Measurements from ENCODE around the gene LPXN. TPM values are rescaled to one million over a fixed set of nuclear protein-coding genes. Genes with fewer than 3 reads are reported as not detected.

Gene LPXN
- polyA plus RNA-seq, 12 donors: 2.9 to 7.8 (median 4.4) TPM; not detected in 2

Other genes with a start within 250 kb of the LPXN start
- not detected for gene OR5B17, start 216.8 kb downstream of the LPXN start, polyA plus RNA-seq (ENCODE audit: insufficient read length in 12 of 12)
- not detected for gene OR5B3, start 169.0 kb downstream of the LPXN start, polyA plus RNA-seq (ENCODE audit: insufficient read length in 12 of 12)
- not detected for gene OR5B2, start 147.7 kb downstream of the LPXN start, polyA plus RNA-seq (ENCODE audit: insufficient read length in 12 of 12)
- gene OR5B12, start 133.6 kb downstream of the LPXN start, polyA plus RNA-seq (ENCODE audit: insufficient read length in 12 of 12): not detected
- gene OR5B21, start 67.8 kb downstream of the LPXN start, polyA plus RNA-seq (ENCODE audit: insufficient read length in 12 of 12): not detected
- gene ZFP91, start 3.2 kb upstream of the LPXN start, polyA plus RNA-seq (ENCODE audit: insufficient read length in 12 of 12): 10 to 100 TPM in 11 of 12 donors, not detected in 1; 39.7 to 51.6 (median 46.6) TPM
- 1 to 10 TPM in 3 of 12 donors, under 1 TPM in 7, not detected in 2; 0.43 to 1.5 (median 0.74) TPM for gene CNTF, start 46.8 kb upstream of the LPXN start, polyA plus RNA-seq (ENCODE audit: insufficient read length in 12 of 12)
- under 1 TPM in 4 of 12 donors, not detected in 8; 0.15 to 0.77 (median 0.31) TPM for gene GLYAT, start 156.1 kb upstream of the LPXN start, polyA plus RNA-seq (ENCODE audit: insufficient read length in 12 of 12)